ENCODE measurements around the gene RCC2.

The RCC2 gene

GRCh38 chr1:17370618-17371017 is 68.9 kb downstream of the RCC2 start:
- DNase-seq, result no peak

- DNase-seq, result no peak
Measured at GRCh38 chr1:17369466-17369865, 70.0 kb downstream of the RCC2 start.

- no peak for DNase-seq
Measured at GRCh38 chr1:17365293-17365692, 74.2 kb downstream of the RCC2 start.

GRCh38 chr1:17363771-17364170 is 75.7 kb downstream of the RCC2 start:
- no peak for DNase-seq

- no peak for DNase-seq
Measured at GRCh38 chr1:17363351-17363750, 76.1 kb downstream of the RCC2 start.

- no peak for DNase-seq
Measured at GRCh38 chr1:17361687-17362086, 77.8 kb downstream of the RCC2 start.

- DNase-seq, result no peak
Measured at GRCh38 chr1:17360272-17360956, 79.1 kb downstream of the RCC2 start.

- no peak for DNase-seq
Measured at GRCh38 chr1:17359808-17360207, 79.7 kb downstream of the RCC2 start.

GRCh38 chr1:17359031-17359430 is 80.4 kb downstream of the RCC2 start:
- DNase-seq, result no peak

- DNase-seq, result no peak
Measured at GRCh38 chr1:17358557-17358956, 80.9 kb downstream of the RCC2 start.
